H7 (cell line): Measurements from ENCODE around the gene PGAP2. TPM values are rescaled to one million over a fixed set of nuclear protein-coding genes. Genes with fewer than 3 reads are reported as not detected.
A peak's percentile ranks its signal among the peaks of the same experiment; 100 is the strongest.

ENCODE experiments used
- DNase-seq: peaks from one replicate; pipeline ENCODE4 v3.0.0; 2012
- H3K27me3 ChIP-seq: 2 replicates; pipeline ENCODE4 v1.6.0; 2011; ENCODE audit warnings: mild to moderate bottlenecking, low read length; ENCODE audit not compliant: control insufficient read depth, insufficient read depth
- H3K36me3 ChIP-seq: replicated peaks from 2 replicates; pipeline ENCODE4 v1.5.1; 2011; ENCODE audit warnings: low read length; ENCODE audit not compliant: control insufficient read depth, insufficient read depth
- H3K4me3 ChIP-seq: 2 replicates; pipeline ENCODE4 v1.5.1; 2011; ENCODE audit warnings: low read depth, mild to moderate bottlenecking, control low read depth, low read length, moderate library complexity; ENCODE audit not compliant: insufficient read depth
- total RNA-seq: library from RNA; depleted of rRNA; stranded (reverse); fragments of >200 nt; shearing (Covaris generic); gene quantifications from 2 replicates; pipeline ENCODE4 v1.2.3, GENCODE V29; 2014

The PGAP2 gene
- total RNA-seq, 1 experiment from 2014 or later, result 21.0 TPM

DNA sequence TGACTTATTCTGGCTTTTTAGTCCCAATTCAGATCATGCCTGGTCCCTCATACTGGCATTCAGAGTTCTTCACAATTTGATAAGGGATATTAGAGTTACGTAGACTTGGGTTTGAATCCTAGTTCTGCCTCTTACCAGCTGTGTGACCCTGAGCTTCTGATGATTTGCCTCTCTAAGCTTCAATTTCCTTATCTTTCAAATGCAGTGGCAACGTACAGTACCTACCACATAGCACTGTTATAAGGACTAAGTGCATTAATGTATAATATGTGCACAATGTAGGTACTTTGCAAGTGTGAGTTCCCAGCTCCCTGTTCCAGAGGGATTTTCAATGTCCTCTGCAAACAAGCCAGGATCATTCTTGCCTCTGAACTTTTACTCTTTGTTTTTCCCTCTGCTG is 25.1 kb downstream of the PGAP2 start:
- Histone ChIP-seq H3K27me3 (no peaks in the 10 kb centered on the region), H3K36me3 (peaks cover 2% of the 10 kb centered on the region; the same call in 1 of the 2 replicates), H3K4me3 (no peak overlapping the region)
- DNase-seq, result no peak

DNA sequence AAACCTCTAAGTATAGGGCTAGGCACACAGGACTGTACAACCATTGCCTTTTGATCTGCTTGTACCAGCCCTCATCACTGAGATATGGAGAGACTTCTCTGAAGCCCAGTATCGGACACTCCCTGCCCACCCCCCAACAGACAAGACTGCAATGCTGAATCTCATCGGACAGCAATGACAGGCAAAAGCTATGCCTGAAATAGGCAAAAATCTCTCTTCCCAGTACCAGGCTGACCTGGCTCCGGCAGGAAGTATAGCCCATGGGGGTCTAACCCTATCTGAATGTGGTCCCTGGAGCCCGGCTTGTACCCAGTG is 25.9 kb downstream of the PGAP2 start:
- no peaks in the 10 kb centered on the region for H3K27me3 ChIP-seq

GRCh38 chr11:3834664-3835461 is 26.5 kb downstream of the PGAP2 start:
- Histone ChIP-seq H3K4me3 (no peak overlapping the region), H3K36me3 (peaks cover 2% of the 10 kb centered on the region; the same call in 1 of the 2 replicates), H3K27me3 (no peaks in the 10 kb centered on the region)
- peak; percentile 59 for DNase-seq

More for the DNA sequence above, 25.9 kb downstream of the PGAP2 start:
- no peak overlapping the region for H3K4me3 ChIP-seq
- DNase-seq, result no peak
- H3K36me3 ChIP-seq, result peaks cover 2% of the 10 kb centered on the region; the same call in 1 of the 2 replicates

DNA sequence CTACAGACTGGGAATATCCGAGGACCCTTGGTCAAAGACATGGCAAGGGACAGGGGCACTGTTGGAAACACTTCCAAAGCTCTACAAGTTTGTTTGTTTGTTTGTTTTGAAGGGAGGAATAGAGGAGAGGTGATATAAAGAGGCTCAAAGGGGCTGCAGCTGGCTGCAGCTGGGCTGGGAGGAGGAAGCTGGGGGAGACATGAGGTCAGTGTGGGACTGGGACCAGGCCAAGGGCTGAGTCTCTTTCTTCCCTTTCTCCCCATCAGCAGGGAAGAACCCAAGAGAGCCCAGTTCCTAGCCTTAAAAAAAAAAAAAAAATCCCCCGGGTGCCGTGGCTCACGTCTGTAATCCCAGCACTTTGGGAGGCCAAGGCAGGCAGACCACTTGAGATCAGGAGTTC is 27.4 kb downstream of the PGAP2 start:
- Histone ChIP-seq H3K27me3 (no peaks in the 10 kb centered on the region), H3K4me3 (no peak overlapping the region), H3K36me3 (no peaks in the 10 kb centered on the region)
- DNase-seq, result no peak

GRCh38 chr11:3836903-3837302 is 28.5 kb downstream of the PGAP2 start:
- DNase-seq, result no peak
- H3K36me3 ChIP-seq, result no peaks in the 10 kb centered on the region
- H3K4me3 ChIP-seq, result no peak overlapping the region
- H3K27me3 ChIP-seq, result no peaks in the 10 kb centered on the region

DNA sequence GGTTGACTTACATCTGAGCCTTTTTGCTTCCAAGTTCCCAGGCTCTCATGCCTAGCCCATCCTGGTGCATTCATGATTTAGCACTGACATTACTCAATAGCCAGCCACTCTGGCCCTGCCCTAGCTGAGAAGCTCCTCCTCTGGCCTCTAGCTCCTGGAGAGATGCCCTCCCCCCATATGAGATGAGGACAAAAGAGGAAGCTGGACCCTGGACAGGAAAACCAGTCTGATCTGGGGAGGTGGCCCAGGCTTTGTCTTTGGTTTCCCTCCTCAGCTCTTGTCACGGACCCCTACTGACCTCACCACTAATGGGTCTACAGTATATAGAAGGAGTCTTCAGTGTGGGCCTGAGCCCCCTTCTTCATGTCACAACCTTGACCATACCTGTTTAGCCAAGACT is 29.4 kb downstream of the PGAP2 start:
- Histone ChIP-seq H3K36me3 (no peaks in the 10 kb centered on the region), H3K27me3 (no peaks in the 10 kb centered on the region), H3K4me3 (no peak overlapping the region)
- peak; percentile 41 for DNase-seq

- no peaks in the 10 kb centered on the region for H3K36me3 ChIP-seq
- H3K4me3 ChIP-seq, result no peak overlapping the region
- H3K27me3 ChIP-seq, result no peaks in the 10 kb centered on the region
Observed at GRCh38 chr11:3838504-3838903, 30.1 kb downstream of the PGAP2 start.

DNA sequence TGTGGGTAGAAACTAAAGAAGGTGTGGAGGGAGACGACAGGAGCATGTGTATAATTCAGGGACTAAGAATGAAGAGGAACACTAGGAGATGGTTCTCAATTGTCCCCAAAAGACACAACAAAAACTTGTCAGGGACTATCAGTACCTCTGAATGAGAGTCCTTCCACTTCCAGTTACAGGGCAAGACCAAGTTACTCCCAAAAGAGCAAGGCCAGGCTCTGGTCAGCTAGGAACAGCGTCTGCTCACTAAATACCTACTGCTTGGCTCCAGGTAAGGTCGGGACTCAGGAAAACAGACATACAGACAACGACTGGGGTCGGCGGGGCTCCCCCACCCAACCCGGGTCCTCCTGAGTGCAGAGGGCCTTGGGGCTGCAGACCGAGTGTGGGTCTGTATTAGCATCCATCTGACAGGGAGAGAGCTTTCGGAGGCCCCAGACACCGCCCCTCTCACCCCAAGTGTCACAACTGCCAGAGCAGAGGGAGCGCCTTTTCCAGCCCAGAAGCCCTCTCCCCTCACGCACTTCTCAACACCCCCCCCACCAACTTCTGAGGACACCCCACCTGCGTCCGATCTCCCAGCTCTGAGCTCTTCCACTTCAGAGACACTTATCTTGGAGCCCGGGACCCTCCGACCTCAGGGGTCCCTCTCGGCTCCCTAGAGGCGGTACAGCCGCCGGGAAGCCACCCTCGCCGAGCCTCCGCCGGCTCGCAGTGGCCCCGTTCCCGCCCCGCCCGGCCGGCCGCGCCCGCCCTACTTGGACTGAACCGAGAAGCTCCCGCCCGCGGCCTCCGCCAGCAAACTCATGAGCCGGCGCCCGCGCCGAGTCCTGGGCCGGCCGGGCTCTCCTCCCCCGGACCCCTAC is 31.9 kb downstream of the PGAP2 start:
- H3K27me3 ChIP-seq, result no peaks in the 10 kb centered on the region
- peak; percentile 82 for DNase-seq
- H3K4me3 ChIP-seq, result peak overlapping the region; percentile 74
- no peaks in the 10 kb centered on the region for H3K36me3 ChIP-seq

More at GRCh38 chr11:3838504-3838903, 30.1 kb downstream of the PGAP2 start:
- DNase-seq, result no peak

DNA sequence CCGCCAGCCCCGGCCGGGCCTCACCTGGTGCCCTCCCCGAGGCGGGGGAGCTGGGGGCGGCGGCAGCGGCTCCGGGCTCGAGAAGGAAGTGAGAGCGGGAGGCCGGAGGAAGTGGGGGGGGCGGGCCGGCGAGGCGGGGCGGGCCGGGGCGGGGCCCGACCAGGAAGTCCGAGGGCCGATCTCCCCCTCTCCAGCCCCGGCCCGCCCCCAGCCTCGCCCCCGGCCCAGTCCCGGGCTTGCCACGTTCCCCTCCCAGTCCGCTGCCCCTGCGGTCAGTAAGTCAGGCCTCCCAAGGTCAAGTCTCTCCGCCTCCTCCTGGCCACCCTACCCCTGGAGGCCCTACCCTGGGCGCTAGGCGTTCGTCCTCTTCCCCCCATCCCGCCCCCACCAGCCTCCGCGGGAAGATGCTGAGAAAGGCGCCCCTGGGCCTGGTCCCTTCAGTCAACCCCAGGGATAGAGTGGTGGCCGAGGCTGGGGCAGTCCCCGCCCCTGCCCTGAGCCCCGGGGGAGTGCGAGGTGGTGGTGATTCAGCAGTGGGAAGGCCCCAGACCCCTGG is 32.6 kb downstream of the PGAP2 start, which contains the start of gene RHOG:
RHOG (minus strand) TSS at position 90 of the 556 bp plus-strand sequence. CDS start 12,821 bp downstream, outside the sequence.
- Histone ChIP-seq H3K4me3 (peak within 1 kb of the TSS; percentile 74), H3K27me3 (no peaks in the 10 kb centered on the region), H3K36me3 (no peaks in the 10 kb centered on the region)
- peak; percentile 99 for DNase-seq

GRCh38 chr11:3841426-3842350 is 33.3 kb downstream of the PGAP2 start:
- peak; percentile 91 for DNase-seq
- H3K27me3 ChIP-seq, result no peaks in the 10 kb centered on the region
- peak overlapping the region; percentile 55 for H3K4me3 ChIP-seq
- H3K36me3 ChIP-seq, result no peaks in the 10 kb centered on the region

- DNase-seq, result no peak
- Histone ChIP-seq H3K27me3 (no peaks in the 10 kb centered on the region), H3K4me3 (no peak overlapping the region), H3K36me3 (no peaks in the 10 kb centered on the region)
Observed at GRCh38 chr11:3843326-3843725, 35.0 kb downstream of the PGAP2 start.

DNA sequence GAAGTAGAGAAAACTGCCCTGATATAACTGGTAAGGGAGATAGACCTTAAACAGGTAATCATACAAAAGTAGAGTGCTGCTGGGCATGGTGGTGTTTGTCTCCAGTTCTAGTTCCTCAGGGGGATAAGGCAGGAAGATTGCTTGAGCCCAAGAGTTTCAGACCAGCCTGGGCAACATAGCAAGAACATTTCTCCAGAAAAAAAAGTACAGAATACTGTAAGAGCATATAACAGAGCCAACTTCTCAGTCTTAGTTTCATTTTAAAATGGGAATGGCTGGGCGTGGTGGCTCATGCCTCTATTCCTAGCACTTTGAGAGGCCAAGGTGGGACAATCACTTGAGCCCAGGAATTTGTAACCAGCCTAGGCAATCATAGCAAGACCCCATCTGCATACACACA is 36.9 kb downstream of the PGAP2 start:
- DNase-seq, result no peak
- Histone ChIP-seq H3K36me3 (no peaks in the 10 kb centered on the region), H3K27me3 (no peaks in the 10 kb centered on the region), H3K4me3 (no peak overlapping the region)

GRCh38 chr11:3845670-3846069 is 37.3 kb downstream of the PGAP2 start:
- Histone ChIP-seq H3K4me3 (no peak overlapping the region), H3K27me3 (no peaks in the 10 kb centered on the region), H3K36me3 (no peaks in the 10 kb centered on the region)
- no peak for DNase-seq
